Epithelial cell of proximal tubule (primary cell): ENCODE data around the gene TMC1. TPM values are rescaled to one million over a fixed set of nuclear protein-coding genes. Genes with fewer than 3 reads are reported as not detected.

Experiments used
- DNase-seq: peaks from one replicate; pipeline ENCODE4 v3.0.0-alpha.2; 2011; ENCODE audit warnings: low read depth
- H3K4me3 ChIP-seq: 2 replicates; pipeline ENCODE4 v1.5.1; 2011; ENCODE audit warnings: low read depth, mild to moderate bottlenecking, low read length
- total RNA-seq: library from RNA; depleted of rRNA; stranded (reverse); fragments of >200 nt; gene quantifications from 2 replicates; pipeline ENCODE4 v1.2.3, GENCODE V29; 2015
- TF ChIP-seq, protein P1 (sequence below): conservative IDR thresholded peaks from 2 replicates; pipeline ENCODE4 v1.5.1; 2012; ENCODE audit warnings: low read depth, mild to moderate bottlenecking, low read length

Gene TMC1
- total RNA-seq, 1 donor from 2014 or later, result not detected

DNA sequence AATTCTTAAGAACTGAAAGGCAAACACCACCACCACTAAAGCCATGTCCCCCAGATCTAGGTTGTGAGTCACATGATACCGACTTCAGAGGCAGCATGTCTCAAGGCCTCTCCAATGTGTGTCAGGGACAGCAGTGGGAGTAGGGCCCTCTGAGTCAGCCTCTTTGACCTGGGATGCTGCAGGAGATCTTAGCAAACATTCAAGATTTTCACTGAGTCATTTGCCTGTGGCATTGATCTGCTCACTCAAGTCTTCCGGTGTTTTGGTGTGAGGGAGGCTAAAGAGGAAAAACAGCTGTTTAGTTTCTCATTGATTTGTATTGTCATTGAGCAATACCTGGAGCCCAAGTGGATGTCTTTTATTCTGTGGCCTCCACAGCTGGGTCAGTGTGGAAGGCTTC lies 36.1 kb downstream of the TMC1 start:
- TF ChIP-seq, protein P1, sequence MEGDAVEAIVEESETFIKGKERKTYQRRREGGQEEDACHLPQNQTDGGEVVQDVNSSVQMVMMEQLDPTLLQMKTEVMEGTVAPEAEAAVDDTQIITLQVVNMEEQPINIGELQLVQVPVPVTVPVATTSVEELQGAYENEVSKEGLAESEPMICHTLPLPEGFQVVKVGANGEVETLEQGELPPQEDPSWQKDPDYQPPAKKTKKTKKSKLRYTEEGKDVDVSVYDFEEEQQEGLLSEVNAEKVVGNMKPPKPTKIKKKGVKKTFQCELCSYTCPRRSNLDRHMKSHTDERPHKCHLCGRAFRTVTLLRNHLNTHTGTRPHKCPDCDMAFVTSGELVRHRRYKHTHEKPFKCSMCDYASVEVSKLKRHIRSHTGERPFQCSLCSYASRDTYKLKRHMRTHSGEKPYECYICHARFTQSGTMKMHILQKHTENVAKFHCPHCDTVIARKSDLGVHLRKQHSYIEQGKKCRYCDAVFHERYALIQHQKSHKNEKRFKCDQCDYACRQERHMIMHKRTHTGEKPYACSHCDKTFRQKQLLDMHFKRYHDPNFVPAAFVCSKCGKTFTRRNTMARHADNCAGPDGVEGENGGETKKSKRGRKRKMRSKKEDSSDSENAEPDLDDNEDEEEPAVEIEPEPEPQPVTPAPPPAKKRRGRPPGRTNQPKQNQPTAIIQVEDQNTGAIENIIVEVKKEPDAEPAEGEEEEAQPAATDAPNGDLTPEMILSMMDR, result no peak
- H3K4me3 ChIP-seq, result no peak overlapping the region
- DNase-seq, result peak; percentile 95

DNA sequence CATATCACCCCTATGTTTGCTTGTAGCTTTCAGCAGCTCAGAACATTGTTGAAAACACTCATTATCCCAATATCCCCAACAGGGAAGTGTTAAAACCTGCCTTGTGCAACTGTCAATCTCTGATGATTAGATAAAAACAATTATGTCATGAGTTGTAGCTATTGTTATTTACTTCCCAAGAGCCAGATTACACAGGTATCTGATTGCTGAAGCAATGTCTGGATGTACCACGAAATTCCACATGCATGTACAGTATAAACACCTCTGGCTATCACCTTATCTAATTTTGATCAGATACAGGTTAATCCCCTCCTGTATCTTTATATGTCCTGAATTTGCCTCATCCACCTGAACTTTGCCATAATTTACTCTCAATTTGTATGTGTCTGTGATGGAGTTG lies 38.7 kb downstream of the TMC1 start:
- no peak for DNase-seq
- TF ChIP-seq, protein P1, result no peak
- H3K4me3 ChIP-seq, result no peak overlapping the region

DNA sequence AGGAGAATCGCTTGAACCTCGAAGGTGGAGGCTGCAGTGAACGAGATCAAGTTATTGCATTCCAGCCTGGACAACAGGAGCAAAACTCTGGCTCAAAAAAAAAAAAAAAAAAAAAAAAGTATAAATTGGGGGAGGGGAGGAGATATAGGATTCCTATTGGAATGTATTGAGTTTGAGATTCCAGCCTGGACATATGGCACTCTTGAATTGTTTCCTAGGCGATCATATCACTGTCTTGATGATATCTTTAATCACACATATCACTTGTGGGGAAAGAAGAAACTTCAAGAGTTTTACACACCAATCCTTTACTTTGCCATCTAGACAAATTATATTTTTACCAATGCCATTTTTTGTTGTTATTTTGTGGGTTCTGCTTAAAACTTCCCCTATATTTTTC lies 42.4 kb downstream of the TMC1 start:
- no peak for DNase-seq
- TF ChIP-seq, protein P1, result no peak

GRCh38 chr9:72564479-72565281 lies 43.3 kb downstream of the TMC1 start:
- H3K4me3 ChIP-seq, result no peak overlapping the region
- TF ChIP-seq, protein P1, result no peak
- no peak for DNase-seq

More for the DNA sequence above, 42.4 kb downstream of the TMC1 start:
- no peak overlapping the region for H3K4me3 ChIP-seq

GRCh38 chr9:72565535-72565934 lies 44.1 kb downstream of the TMC1 start:
- no peak for DNase-seq
- TF ChIP-seq, protein P1, result no peak
- H3K4me3 ChIP-seq, result no peak overlapping the region

- TF ChIP-seq, protein P1, result no peak
- no peak for DNase-seq
- H3K4me3 ChIP-seq, result no peak overlapping the region
Observed at GRCh38 chr9:72574156-72574810, 52.9 kb downstream of the TMC1 start.
